Esophagus squamous epithelium (tissue), 4 donors: ENCODE results near the gene PAX8.

ENCODE experiments used
- CTCF ChIP-seq, 6 experiments: fragments of 450-650 bp in 4 of 6; fragments of 200-600 bp in 2 of 6; sonication (generic) in 2 of 6; IDR thresholded peaks; one replicate each; pipeline ENCODE4 v1.5.1; 2016 to 2019; ENCODE audit warnings: antibody characterized with exemption in 6 of 6, mild to moderate bottlenecking in 4 of 6, moderate library complexity in 4 of 6
- POLR2A ChIP-seq, 4 donors: fragments of 450-650 bp; IDR thresholded peaks; one replicate each; pipeline ENCODE4 v1.6.1; 2017; ENCODE audit warnings: antibody characterized with exemption in 4 of 4, mild to moderate bottlenecking in 4 of 4, moderate library complexity in 3 of 4

GRCh38 chr2:113228351-113228750 lies 50.4 kb downstream of the PAX8 start:
- TF ChIP-seq CTCF (IDR thresholded peaks at IDR 0.05) (no peak), POLR2A (IDR thresholded peaks at IDR 0.05) (no peak)
